Sigmoid colon (tissue), 7 donors: Measurements from ENCODE around the gene MORN5. TPM values are rescaled to one million over a fixed set of nuclear protein-coding genes. Genes with fewer than 3 reads are reported as not detected.

Experiments used
- DNase-seq: peaks from one replicate; pipeline ENCODE4 v3.0.0-alpha.2; 2019
- H3K27ac ChIP-seq, 4 donors: fragments of 200-600 bp; sonication (generic); one replicate each; pipeline ENCODE4 v1.5.1; 2016 to 2019; ENCODE audit warnings: mild to moderate bottlenecking in 1 of 4
- H3K27me3 ChIP-seq, 3 donors: fragments of 200-600 bp; sonication (generic); one replicate each; pipeline ENCODE4 v1.5.1; 2019; ENCODE audit warnings: mild to moderate bottlenecking in 1 of 3
- H3K36me3 ChIP-seq, 4 donors: fragments of 200-600 bp; sonication (generic); one replicate each; pipeline ENCODE4 v1.5.1; 2016 to 2019
- H3K4me1 ChIP-seq, 4 donors: fragments of 200-600 bp; sonication (generic); one replicate each; pipeline ENCODE4 v1.5.1; 2017 to 2019
- H3K4me3 ChIP-seq, 4 donors: fragments of 200-600 bp; sonication (generic); one replicate each; pipeline ENCODE4 v1.5.1; 2017 to 2019; ENCODE audit warnings: mild to moderate bottlenecking in 2 of 4, moderate library complexity in 1 of 4
- H3K9me3 ChIP-seq, 4 donors: fragments of 200-600 bp in 3 of 4; sonication (generic) in 3 of 4; one replicate each; pipeline versions ENCODE4 v1.5.1 to v1.6.1; 2013 to 2019
- CTCF ChIP-seq, 4 experiments: fragments of 450-650 bp in 3 of 4; fragments of 200-600 bp in 1 of 4; IDR thresholded peaks; one replicate each; pipeline ENCODE4 v1.5.1; 2016 to 2019; ENCODE audit warnings: antibody characterized with exemption in 4 of 4, mild to moderate bottlenecking in 3 of 4, moderate library complexity in 2 of 4
- EP300 ChIP-seq, 4 donors: sonication (generic); formaldehyde crosslinking; IDR thresholded peaks; one replicate each; pipeline ENCODE4 v1.6.1; 2017; ENCODE audit warnings: antibody characterized with exemption in 4 of 4
- POLR2A ChIP-seq, 2 donors: fragments of 450-650 bp; IDR thresholded peaks; one replicate each; pipeline ENCODE4 v1.6.1; 2016; ENCODE audit warnings: antibody characterized with exemption in 2 of 2, mild to moderate bottlenecking in 2 of 2, moderate library complexity in 2 of 2
- POLR2AphosphoS5 ChIP-seq, 4 donors: sonication (generic); formaldehyde crosslinking; IDR thresholded peaks; one replicate each; pipeline ENCODE4 v1.6.1; 2017; ENCODE audit warnings: antibody characterized with exemption in 4 of 4
- WGBS, 2 donors: extraction: QIAGEN DNeasy Blood & Tissue Kit; methylation state at CpG; one replicate each; pipeline ENCODE4 v1.1.7; 2013; 5-methylcytosine and 5-hydroxymethylcytosine counted together
- intact Hi-C: fragments of 100-400 bp; cut with DNase I; formaldehyde crosslinking; loops from one replicate; pipeline ENCODE4 v1.15.1; 2023
- polyA plus RNA-seq, 3 donors: library from polyadenylated mRNA; stranded (reverse); fragments of 200-250 nt; gene quantifications; one replicate each; pipeline ENCODE4 v1.2.3, GENCODE V29; 2013
- total RNA-seq, 4 donors: library from RNA; depleted of rRNA; stranded (reverse); fragments of >200 nt; gene quantifications; one replicate each; pipeline ENCODE4 v1.1.0, GENCODE V29; 2016
- donor health status: healthy with polysubstance abuse.
- donor health status: Bipolar disorder and iron deficiency.
- donor health status: healthy.

The MORN5 gene
- total and polyA plus RNA-seq, 7 donors = 2.4 to 45.7 (median 30.3) TPM; not detected in 1

GRCh38 chr9:122213102-122213588, 53.4 kb downstream of the MORN5 start:
- intact Hi-C loops = no loop called here
- Histone ChIP-seq H3K4me3 (peak overlapping the region in 3 of 4 donors; percentile 31 to 39 (median 36)), H3K27me3 (peaks cover 35 to 74% (median 51%) of the 10 kb centered on the region in 3 donors), H3K36me3 (no peaks in the 10 kb centered on the region), H3K9me3 (no peaks in the 10 kb centered on the region), H3K4me1 (peaks cover 0 to 16% (median 15%) of the 10 kb centered on the region in 4 donors), H3K27ac (no peak overlapping the region)
- peak; percentile 19 for DNase-seq
- TF ChIP-seq CTCF (IDR thresholded peaks at IDR 0.05) = no peak
- no peak for TF ChIP-seq POLR2A (IDR thresholded peaks at IDR 0.05)
- TF ChIP-seq EP300 (IDR thresholded peaks at IDR 0.05) = no peak
- no peak for TF ChIP-seq POLR2AphosphoS5 (IDR thresholded peaks at IDR 0.05)
- WGBS, 2 donors = 40% methylated on average over 20 of the region's 20 CpGs

- Histone ChIP-seq H3K27me3 (peaks cover 35 to 80% (median 58%) of the 10 kb centered on the region in 3 donors), H3K9me3 (no peaks in the 10 kb centered on the region), H3K36me3 (no peaks in the 10 kb centered on the region), H3K27ac (no peak overlapping the region), H3K4me1 (peaks cover 0 to 19% (median 18%) of the 10 kb centered on the region in 4 donors), H3K4me3 (peak overlapping the region in 3 of 4 donors; percentile 31 to 39 (median 36))
- DNase-seq = peak; percentile 47
- WGBS, 2 donors = 3 to 6% methylated on average over 93 of the region's 93 CpGs
- no peak for TF ChIP-seq CTCF (IDR thresholded peaks at IDR 0.05)
- TF ChIP-seq POLR2A (IDR thresholded peaks at IDR 0.05) = no peak
- no peak for TF ChIP-seq EP300 (IDR thresholded peaks at IDR 0.05)
- TF ChIP-seq POLR2AphosphoS5 (IDR thresholded peaks at IDR 0.05) = no peak
- intact Hi-C loops = no loop called here
These were observed 54.1 kb downstream of the MORN5 start for GRCh38 chr9:122213589-122214413.

- 48 to 65% methylated on average over 9 of the region's 9 CpGs for WGBS, 2 donors
- Histone ChIP-seq H3K9me3 (no peaks in the 10 kb centered on the region), H3K4me1 (peaks cover 0 to 26% (median 25%) of the 10 kb centered on the region in 4 donors), H3K27me3 (peaks cover 42 to 87% (median 65%) of the 10 kb centered on the region in 3 donors), H3K36me3 (no peaks in the 10 kb centered on the region), H3K4me3 (no peak overlapping the region), H3K27ac (no peak overlapping the region)
- DNase-seq = no peak
- TF ChIP-seq EP300 (IDR thresholded peaks at IDR 0.05) = no peak
- TF ChIP-seq POLR2AphosphoS5 (IDR thresholded peaks at IDR 0.05) = no peak
- TF ChIP-seq POLR2A (IDR thresholded peaks at IDR 0.05) = no peak
- no peak for TF ChIP-seq CTCF (IDR thresholded peaks at IDR 0.05)
- intact Hi-C loops = no loop called here
These were observed 54.8 kb downstream of the MORN5 start for GRCh38 chr9:122214507-122214906.

GRCh38 chr9:122215663-122216062, 56.0 kb downstream of the MORN5 start:
- H3K27me3 ChIP-seq = peaks cover 53 to 99% (median 76%) of the 10 kb centered on the region in 3 donors
- intact Hi-C loops = no loop called here
- H3K9me3 ChIP-seq = no peaks in the 10 kb centered on the region
- DNase-seq = no peak
- H3K27ac ChIP-seq = no peak overlapping the region
- H3K4me3 ChIP-seq = no peak overlapping the region
- 95 to 99% methylated on average over 1 of the region's 1 CpG for WGBS, 2 donors
- H3K36me3 ChIP-seq = no peaks in the 10 kb centered on the region
- TF ChIP-seq POLR2AphosphoS5 (IDR thresholded peaks at IDR 0.05) = no peak
- TF ChIP-seq POLR2A (IDR thresholded peaks at IDR 0.05) = no peak
- no peak for TF ChIP-seq EP300 (IDR thresholded peaks at IDR 0.05)
- TF ChIP-seq CTCF (IDR thresholded peaks at IDR 0.05) = no peak
- H3K4me1 ChIP-seq = peaks cover 0 to 37% (median 34%) of the 10 kb centered on the region in 4 donors
